ENCODE data around the gene CSNK1A1L. TPM values are rescaled to one million over a fixed set of nuclear protein-coding genes. Genes with fewer than 3 reads are reported as not detected.

Gene CSNK1A1L
- total and polyA plus RNA-seq, 4 experiments from 2014 or later, result not detected

DNA sequence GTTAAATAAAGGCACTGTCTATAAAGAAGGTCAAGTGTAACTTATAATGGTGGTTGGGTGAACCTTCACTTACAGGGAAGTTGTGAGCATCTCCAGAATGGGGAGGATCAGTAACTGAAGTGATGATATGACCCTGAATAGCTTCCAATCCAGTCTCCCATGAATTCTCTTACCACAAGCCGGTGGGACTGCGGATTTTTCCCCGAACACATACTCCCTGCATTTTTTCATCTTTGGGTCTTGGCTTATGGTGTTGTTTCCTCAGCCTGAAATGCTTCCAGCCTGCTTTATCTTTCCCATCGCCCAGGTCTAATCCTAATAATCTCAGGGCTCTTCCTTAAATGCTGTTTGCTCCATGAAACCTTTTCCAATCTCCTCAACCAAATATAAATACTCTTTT lies 2.0 kb upstream of the CSNK1A1L start:
- no peak overlapping the region for H3K27ac ChIP-seq (ENCODE audit: low read depth, low read length)
- no peaks in the 10 kb centered on the region for H3K9me3 ChIP-seq (ENCODE audit: control insufficient read depth in 1 of 2, low read length in 2 of 2)
- H3K4me3 ChIP-seq (ENCODE audit: low read length in 2 of 2), result no peak overlapping the region
- H3K4me1 ChIP-seq (ENCODE audit: insufficient read depth, low read length), result no peaks in the 10 kb centered on the region
- ChIA-PET CTCF (ENCODE audit: partially characterized antibody) (no interaction called here), POLR2A (ENCODE audit: partially characterized antibody) (no interaction called here)
- Mint-ChIP-seq H3K27me3 (peaks cover 7 to 8% of the 10 kb centered on the region in 2 donors), H3K4me3 (no peak overlapping the region), H3K27ac (no peak overlapping the region), H3K4me1 (no peaks in the 10 kb centered on the region), H3K9me3 (no peaks in the 10 kb centered on the region), H3K36me3 (no peaks in the 10 kb centered on the region)
- H3K27me3 ChIP-seq (ENCODE audit: insufficient read depth, low read length), result no peaks in the 10 kb centered on the region
- intact Hi-C loops (cut with micrococcal nuclease), result no loop called here
- DNase-seq, result no peak
- H3K36me3 ChIP-seq (ENCODE audit: insufficient read depth, low read length), result no peaks in the 10 kb centered on the region

DNA sequence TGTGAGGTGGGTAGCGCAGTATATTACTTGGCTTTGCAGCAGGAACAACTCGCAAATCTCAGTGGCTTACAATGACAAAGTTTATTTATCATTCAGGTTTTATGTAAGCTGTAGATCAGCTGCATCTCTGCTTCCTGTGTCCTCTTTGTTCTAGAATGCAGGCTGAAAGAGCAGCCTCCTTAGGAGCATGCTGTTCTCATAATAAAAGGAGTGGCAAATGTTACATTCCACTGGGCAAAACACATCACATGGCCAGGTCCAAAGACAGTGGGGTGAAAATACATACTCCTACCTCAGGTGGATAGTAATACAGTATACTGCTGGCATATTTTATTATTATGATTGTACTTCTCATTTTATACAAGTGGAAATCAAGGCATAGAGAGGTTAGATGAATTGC lies 1.2 kb upstream of the CSNK1A1L start:
- Histone ChIP-seq H3K4me3 (ENCODE audit: low read length in 2 of 2) (no peak overlapping the region), H3K27ac (ENCODE audit: low read depth, low read length) (no peak overlapping the region), H3K27me3 (ENCODE audit: insufficient read depth, low read length) (no peaks in the 10 kb centered on the region), H3K36me3 (ENCODE audit: insufficient read depth, low read length) (no peaks in the 10 kb centered on the region), H3K4me1 (ENCODE audit: insufficient read depth, low read length) (no peaks in the 10 kb centered on the region), H3K9me3 (ENCODE audit: control insufficient read depth in 1 of 2, low read length in 2 of 2) (no peaks in the 10 kb centered on the region)
- no peaks in the 10 kb centered on the region for H3K4me1 Mint-ChIP-seq
- no peak overlapping the region for H3K4me3 Mint-ChIP-seq
- ChIA-PET CTCF (ENCODE audit: partially characterized antibody) (no interaction called here), POLR2A (ENCODE audit: partially characterized antibody) (no interaction called here)
- H3K36me3 Mint-ChIP-seq, result no peaks in the 10 kb centered on the region
- intact Hi-C loops (cut with micrococcal nuclease), result no loop called here
- H3K9me3 Mint-ChIP-seq, result no peaks in the 10 kb centered on the region
- peaks cover 8 to 10% of the 10 kb centered on the region in 2 donors for H3K27me3 Mint-ChIP-seq
- H3K27ac Mint-ChIP-seq, result no peak overlapping the region
- DNase-seq, result no peak

DNA sequence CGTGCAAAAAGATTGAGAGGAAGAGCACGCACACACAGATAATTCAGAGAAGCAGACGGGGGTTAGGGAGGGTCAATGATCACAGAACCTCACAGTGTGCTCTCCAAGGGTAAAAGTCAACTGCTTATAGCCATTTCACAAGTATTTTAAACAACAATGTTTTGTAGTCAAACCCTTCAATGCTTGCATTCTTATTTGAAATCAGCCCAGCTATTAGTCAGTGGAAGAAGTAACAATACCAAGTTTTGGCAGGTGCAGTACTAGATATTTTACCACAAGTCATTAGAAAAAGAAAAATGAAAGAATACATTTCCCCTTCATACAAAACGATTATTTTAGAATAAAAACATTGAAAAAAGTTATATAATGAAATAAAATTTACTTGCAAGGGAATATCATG lies 2.6 kb downstream of the CSNK1A1L start:
- Mint-ChIP-seq H3K9me3 (no peaks in the 10 kb centered on the region), H3K36me3 (no peaks in the 10 kb centered on the region), H3K27ac (no peak overlapping the region), H3K4me1 (no peaks in the 10 kb centered on the region), H3K27me3 (peaks cover 9 to 13% of the 10 kb centered on the region in 2 donors), H3K4me3 (no peak overlapping the region)
- Histone ChIP-seq H3K27me3 (ENCODE audit: insufficient read depth, low read length) (no peaks in the 10 kb centered on the region), H3K9me3 (ENCODE audit: control insufficient read depth in 1 of 2, low read length in 2 of 2) (no peaks in the 10 kb centered on the region), H3K36me3 (ENCODE audit: insufficient read depth, low read length) (no peaks in the 10 kb centered on the region), H3K4me3 (ENCODE audit: low read length in 2 of 2) (no peak overlapping the region), H3K27ac (ENCODE audit: low read depth, low read length) (no peak overlapping the region), H3K4me1 (ENCODE audit: insufficient read depth, low read length) (no peaks in the 10 kb centered on the region)
- intact Hi-C loops (cut with micrococcal nuclease), result no loop called here
- ChIA-PET POLR2A (ENCODE audit: partially characterized antibody) (no interaction called here), CTCF (ENCODE audit: partially characterized antibody) (no interaction called here)
- no peak for DNase-seq

DNA sequence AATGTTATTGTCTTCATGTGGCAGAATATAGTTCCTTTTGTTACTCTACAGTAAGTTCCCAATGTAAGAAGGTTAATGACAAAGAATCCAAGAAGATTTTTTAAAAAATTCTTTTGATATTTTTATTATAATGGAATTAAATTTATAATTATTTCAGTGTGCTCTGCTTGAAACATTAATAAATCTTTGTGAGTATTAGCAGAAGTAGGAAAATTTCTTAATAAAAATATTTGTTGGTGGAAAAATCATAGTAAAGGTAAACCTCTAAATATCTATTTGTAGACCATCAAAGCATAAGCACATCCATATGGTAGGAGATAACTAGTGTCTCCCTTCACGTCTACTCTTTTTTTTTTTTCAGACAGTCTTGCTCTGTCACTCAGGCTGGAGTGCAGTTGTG lies 4.3 kb downstream of the CSNK1A1L start:
- Mint-ChIP-seq H3K36me3 (no peaks in the 10 kb centered on the region), H3K4me1 (no peaks in the 10 kb centered on the region), H3K27me3 (peaks cover 6 to 13% of the 10 kb centered on the region in 2 donors), H3K9me3 (no peaks in the 10 kb centered on the region), H3K27ac (no peak overlapping the region), H3K4me3 (no peak overlapping the region)
- Histone ChIP-seq H3K27ac (ENCODE audit: low read depth, low read length) (no peak overlapping the region), H3K4me3 (ENCODE audit: low read length in 2 of 2) (no peak overlapping the region), H3K9me3 (ENCODE audit: control insufficient read depth in 1 of 2, low read length in 2 of 2) (no peaks in the 10 kb centered on the region), H3K4me1 (ENCODE audit: insufficient read depth, low read length) (no peaks in the 10 kb centered on the region), H3K36me3 (ENCODE audit: insufficient read depth, low read length) (no peaks in the 10 kb centered on the region), H3K27me3 (ENCODE audit: insufficient read depth, low read length) (no peaks in the 10 kb centered on the region)
- intact Hi-C loops (cut with micrococcal nuclease), result no loop called here
- CTCF ChIA-PET (ENCODE audit: partially characterized antibody), result no interaction called here
- POLR2A ChIA-PET (ENCODE audit: partially characterized antibody), result no interaction called here
- DNase-seq, result no peak

DNA sequence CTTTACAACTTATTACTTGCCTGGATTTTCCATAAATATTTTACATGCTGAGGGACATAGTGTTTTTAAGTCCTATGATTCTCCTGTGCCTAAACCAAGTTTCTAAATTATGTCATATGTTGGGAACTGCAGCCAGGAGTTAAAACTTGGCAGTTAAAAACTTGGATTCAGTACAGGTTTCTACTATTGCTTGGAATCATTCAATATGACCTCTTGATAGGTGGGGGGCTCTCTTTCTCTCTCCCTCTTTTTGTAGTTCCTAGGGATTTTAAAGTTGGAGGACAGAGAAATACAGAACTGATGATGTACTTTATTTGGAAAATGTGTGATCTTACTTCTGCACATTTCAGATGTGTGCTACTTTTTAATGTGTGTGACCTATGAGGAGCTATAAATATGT lies 4.7 kb downstream of the CSNK1A1L start:
- Mint-ChIP-seq H3K27me3 (peaks cover 6 to 13% of the 10 kb centered on the region in 2 donors), H3K36me3 (no peaks in the 10 kb centered on the region), H3K27ac (no peak overlapping the region), H3K9me3 (no peaks in the 10 kb centered on the region), H3K4me1 (no peaks in the 10 kb centered on the region), H3K4me3 (no peak overlapping the region)
- no peaks in the 10 kb centered on the region for H3K36me3 ChIP-seq (ENCODE audit: insufficient read depth, low read length)
- H3K27me3 ChIP-seq (ENCODE audit: insufficient read depth, low read length), result no peaks in the 10 kb centered on the region
- H3K27ac ChIP-seq (ENCODE audit: low read depth, low read length), result no peak overlapping the region
- intact Hi-C loops (cut with micrococcal nuclease), result no loop called here
- no peaks in the 10 kb centered on the region for H3K9me3 ChIP-seq (ENCODE audit: control insufficient read depth in 1 of 2, low read length in 2 of 2)
- ChIA-PET POLR2A (ENCODE audit: partially characterized antibody) (no interaction called here), CTCF (ENCODE audit: partially characterized antibody) (no interaction called here)
- DNase-seq, result no peak
- H3K4me1 ChIP-seq (ENCODE audit: insufficient read depth, low read length), result no peaks in the 10 kb centered on the region
- H3K4me3 ChIP-seq (ENCODE audit: low read length in 2 of 2), result no peak overlapping the region

DNA sequence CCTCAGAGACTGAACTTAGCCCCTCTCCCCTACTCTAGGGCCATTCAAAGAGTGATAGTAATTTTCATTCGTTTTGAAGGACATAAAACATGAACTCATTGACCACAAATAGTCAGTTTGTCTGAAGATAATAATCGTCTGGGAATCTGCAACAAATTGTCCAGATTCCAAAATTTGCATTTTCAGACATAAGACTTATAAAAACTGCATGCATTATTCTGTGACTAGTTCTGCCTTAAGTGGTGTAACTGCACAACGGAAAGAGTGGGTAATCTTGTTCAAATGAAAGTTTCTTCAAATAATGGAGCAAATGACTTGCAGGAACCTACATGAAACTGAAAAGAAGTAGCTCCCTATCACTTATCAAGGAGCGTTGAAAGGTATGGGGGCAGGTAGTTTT lies 8.4 kb downstream of the CSNK1A1L start:
- POLR2A ChIA-PET (ENCODE audit: partially characterized antibody), result no interaction called here
- H3K27ac ChIP-seq (ENCODE audit: low read depth, low read length), result no peak overlapping the region
- CTCF ChIA-PET (ENCODE audit: partially characterized antibody), result no interaction called here
- no peaks in the 10 kb centered on the region for H3K27me3 ChIP-seq (ENCODE audit: insufficient read depth, low read length)
- H3K4me1 ChIP-seq (ENCODE audit: insufficient read depth, low read length), result no peaks in the 10 kb centered on the region
- no peak overlapping the region for H3K4me3 Mint-ChIP-seq
- no peaks in the 10 kb centered on the region for H3K36me3 ChIP-seq (ENCODE audit: insufficient read depth, low read length)
- H3K27ac Mint-ChIP-seq, result no peak overlapping the region
- no peaks in the 10 kb centered on the region for H3K36me3 Mint-ChIP-seq
- no peak for DNase-seq
- H3K27me3 Mint-ChIP-seq, result peaks cover 7 to 8% of the 10 kb centered on the region in 2 donors
- no peaks in the 10 kb centered on the region for H3K4me1 Mint-ChIP-seq
- H3K9me3 Mint-ChIP-seq, result no peaks in the 10 kb centered on the region
- no peak overlapping the region for H3K4me3 ChIP-seq (ENCODE audit: low read length in 2 of 2)
- H3K9me3 ChIP-seq (ENCODE audit: control insufficient read depth in 1 of 2, low read length in 2 of 2), result no peaks in the 10 kb centered on the region
- intact Hi-C loops (cut with micrococcal nuclease), result no loop called here

DNA sequence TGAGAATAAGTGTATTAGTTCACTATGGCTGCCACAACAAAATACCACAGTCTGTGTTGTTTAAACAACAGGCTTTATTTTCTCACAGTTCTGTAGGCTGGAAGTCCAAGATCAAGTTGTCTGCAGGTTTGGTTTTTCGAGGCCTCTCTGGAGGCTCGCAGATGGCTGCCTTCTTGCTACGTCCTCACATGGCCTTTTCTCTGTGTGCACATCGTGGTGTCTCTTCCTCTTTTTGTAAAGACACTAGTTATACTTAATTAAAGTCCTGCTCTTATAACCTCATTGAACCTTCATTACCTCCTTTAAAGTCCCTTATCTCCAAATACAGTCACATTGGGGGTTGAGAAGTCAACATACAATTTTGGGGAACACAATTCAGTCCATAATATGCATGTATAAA lies 10.6 kb downstream of the CSNK1A1L start:
- H3K36me3 ChIP-seq (ENCODE audit: insufficient read depth, low read length), result no peaks in the 10 kb centered on the region
- H3K27me3 ChIP-seq (ENCODE audit: insufficient read depth, low read length), result no peaks in the 10 kb centered on the region
- H3K27me3 Mint-ChIP-seq, result peaks cover 3 to 7% of the 10 kb centered on the region in 2 donors
- no peaks in the 10 kb centered on the region for H3K4me1 Mint-ChIP-seq
- POLR2A ChIA-PET (ENCODE audit: partially characterized antibody), result no interaction called here
- CTCF ChIA-PET (ENCODE audit: partially characterized antibody), result no interaction called here
- H3K4me3 Mint-ChIP-seq, result no peak overlapping the region
- no peak overlapping the region for H3K27ac ChIP-seq (ENCODE audit: low read depth, low read length)
- H3K9me3 Mint-ChIP-seq, result no peaks in the 10 kb centered on the region
- intact Hi-C loops (cut with micrococcal nuclease), result no loop called here
- H3K36me3 Mint-ChIP-seq, result no peaks in the 10 kb centered on the region
- no peaks in the 10 kb centered on the region for H3K9me3 ChIP-seq (ENCODE audit: control insufficient read depth in 1 of 2, low read length in 2 of 2)
- H3K4me1 ChIP-seq (ENCODE audit: insufficient read depth, low read length), result no peaks in the 10 kb centered on the region
- DNase-seq, result no peak
- no peak overlapping the region for H3K4me3 ChIP-seq (ENCODE audit: low read length in 2 of 2)
- no peak overlapping the region for H3K27ac Mint-ChIP-seq

DNA sequence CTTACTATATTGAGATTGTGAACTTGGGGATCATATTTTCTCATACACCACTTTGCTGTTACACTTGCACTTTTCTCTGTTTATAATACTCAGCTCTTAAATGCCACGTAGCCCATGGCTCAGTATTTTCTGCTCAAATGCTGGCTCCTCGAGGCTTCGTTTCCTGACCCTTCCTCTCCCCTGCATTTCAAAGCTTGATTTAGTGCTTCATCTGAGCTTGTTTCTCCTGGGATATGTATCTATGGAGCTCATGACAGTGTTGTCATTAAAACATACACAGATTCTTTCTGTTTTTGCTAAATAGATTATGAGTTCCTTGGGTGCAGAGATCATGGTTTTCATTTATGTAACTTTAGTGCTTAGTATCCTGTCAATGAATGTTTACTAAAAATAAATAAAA lies 11.4 kb downstream of the CSNK1A1L start:
- Mint-ChIP-seq H3K27me3 (peaks cover 3 to 7% of the 10 kb centered on the region in 2 donors), H3K27ac (no peak overlapping the region), H3K4me1 (no peaks in the 10 kb centered on the region), H3K36me3 (no peaks in the 10 kb centered on the region), H3K4me3 (no peak overlapping the region), H3K9me3 (no peaks in the 10 kb centered on the region)
- H3K27me3 ChIP-seq (ENCODE audit: insufficient read depth, low read length), result no peaks in the 10 kb centered on the region
- intact Hi-C loops (cut with micrococcal nuclease), result no loop called here
- H3K9me3 ChIP-seq (ENCODE audit: control insufficient read depth in 1 of 2, low read length in 2 of 2), result no peaks in the 10 kb centered on the region
- POLR2A ChIA-PET (ENCODE audit: partially characterized antibody), result no interaction called here
- H3K36me3 ChIP-seq (ENCODE audit: insufficient read depth, low read length), result no peaks in the 10 kb centered on the region
- CTCF ChIA-PET (ENCODE audit: partially characterized antibody), result no interaction called here
- no peak for DNase-seq
- no peak overlapping the region for H3K27ac ChIP-seq (ENCODE audit: low read depth, low read length)
- no peak overlapping the region for H3K4me3 ChIP-seq (ENCODE audit: low read length in 2 of 2)
- no peaks in the 10 kb centered on the region for H3K4me1 ChIP-seq (ENCODE audit: insufficient read depth, low read length)
